Measurements from ENCODE around the gene RDH13.
"Not testable (repeated sequence)": the region's sequence is repeated elsewhere in the genome, so short reads cannot be mapped to it uniquely, and the experiment has no call there.

Gene RDH13

DNA sequence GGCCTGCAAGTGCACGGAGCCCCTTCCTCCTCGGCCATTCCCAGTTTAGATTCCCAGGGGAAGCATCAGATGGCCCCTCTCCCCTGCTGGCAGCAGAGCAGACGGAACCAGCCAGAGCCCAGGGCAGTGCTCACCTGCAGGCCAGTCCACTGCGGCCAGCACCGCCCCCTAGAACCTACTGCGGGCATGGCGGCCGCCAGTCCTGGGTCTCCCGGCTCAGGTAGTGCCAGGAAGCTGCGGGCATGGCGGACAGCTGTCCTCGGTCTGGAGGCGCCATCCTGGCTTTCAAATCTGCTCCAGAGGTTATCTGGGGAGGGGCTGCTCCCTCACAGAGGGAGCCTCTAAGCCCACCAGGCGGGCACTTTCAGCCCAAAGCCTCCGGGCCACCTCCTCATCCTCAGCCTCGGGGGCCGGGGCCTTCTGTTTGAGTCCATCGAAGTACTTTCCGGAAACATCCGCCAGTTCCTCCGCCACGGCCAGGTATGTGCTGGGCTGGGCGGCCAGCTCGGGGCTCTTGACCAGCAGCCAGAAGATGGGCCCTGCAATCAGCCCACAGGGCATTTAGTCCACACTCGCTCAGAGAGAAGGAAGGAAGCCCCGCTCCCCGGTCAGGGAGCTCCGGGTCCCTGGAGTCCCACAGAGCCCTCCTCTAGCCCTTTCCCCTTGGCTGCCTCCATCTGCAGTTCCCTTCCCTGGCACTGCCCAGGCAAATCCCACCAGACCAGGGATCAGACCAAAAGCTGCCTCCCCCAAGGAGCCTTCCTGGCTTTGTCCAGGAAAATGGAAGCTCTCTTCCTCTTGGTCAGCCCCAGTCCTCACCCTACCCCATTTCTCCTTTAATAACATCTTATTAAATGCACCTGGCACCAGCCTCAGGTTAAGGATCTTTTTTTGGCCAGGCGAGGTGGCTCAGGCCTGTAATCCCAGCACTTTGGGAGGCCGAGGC, 17.9 kb downstream of the RDH13 start:
- no peak for DNase-seq (ENCODE audit: low spot score)

DNA sequence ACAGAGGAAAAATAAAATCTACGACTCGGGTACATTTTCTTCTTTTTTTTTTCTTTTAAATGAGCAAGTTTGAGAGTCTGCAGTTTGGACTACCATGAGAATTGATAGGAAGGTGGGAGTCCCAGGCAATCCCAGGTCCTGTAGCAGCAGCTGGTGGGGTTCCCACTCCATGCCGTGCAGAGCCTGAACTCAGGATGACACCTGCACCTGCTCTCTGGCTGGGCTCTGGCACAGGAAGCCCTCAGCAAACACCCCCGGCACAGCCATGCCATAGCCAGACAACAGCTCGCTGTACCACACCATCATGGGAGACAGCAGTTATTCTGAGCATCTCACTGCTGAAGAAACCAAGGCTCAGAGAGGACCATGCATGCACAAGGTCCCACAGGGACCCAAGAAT, 18.7 kb downstream of the RDH13 start:
- no peak for DNase-seq (ENCODE audit: low spot score)

DNA sequence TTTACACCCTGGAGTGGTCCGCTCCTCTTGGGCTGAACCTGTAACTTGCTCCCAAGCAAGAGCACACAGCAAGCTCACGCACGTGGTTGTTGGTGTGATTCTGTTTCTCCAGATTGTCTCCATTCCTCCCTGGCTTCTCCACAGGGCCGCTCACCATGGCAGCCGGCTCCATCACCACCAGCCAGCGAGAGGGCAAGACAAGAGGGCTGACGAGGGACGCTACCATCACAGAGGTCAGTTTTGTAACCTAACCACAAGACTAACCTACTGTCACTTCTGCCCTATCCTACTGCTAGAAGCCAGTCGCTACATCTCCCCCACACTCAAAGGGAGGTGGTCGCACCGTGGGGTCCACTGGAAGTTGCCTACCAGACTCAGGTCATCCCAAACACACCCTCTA, 20.3 kb downstream of the RDH13 start:
- DNase-seq (ENCODE audit: low spot score): no peak

DNA sequence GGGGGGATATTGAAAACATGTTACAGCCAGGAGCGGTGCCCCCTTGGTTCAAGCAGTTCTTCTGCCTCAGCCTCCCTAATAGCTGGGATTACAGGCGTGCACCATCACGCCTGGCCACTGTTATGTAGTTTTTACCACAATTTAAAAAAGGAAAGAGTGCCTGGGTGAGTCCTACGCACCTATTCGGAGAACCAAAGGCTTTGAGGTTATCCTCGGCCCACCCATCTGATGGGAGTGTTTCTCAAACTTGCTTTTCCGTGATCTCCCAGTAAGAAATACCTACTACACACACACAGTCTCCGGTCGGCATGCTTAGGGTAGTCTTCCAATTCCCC, 20.6 kb downstream of the RDH13 start:
- no peak for DNase-seq (ENCODE audit: low spot score)

DNA sequence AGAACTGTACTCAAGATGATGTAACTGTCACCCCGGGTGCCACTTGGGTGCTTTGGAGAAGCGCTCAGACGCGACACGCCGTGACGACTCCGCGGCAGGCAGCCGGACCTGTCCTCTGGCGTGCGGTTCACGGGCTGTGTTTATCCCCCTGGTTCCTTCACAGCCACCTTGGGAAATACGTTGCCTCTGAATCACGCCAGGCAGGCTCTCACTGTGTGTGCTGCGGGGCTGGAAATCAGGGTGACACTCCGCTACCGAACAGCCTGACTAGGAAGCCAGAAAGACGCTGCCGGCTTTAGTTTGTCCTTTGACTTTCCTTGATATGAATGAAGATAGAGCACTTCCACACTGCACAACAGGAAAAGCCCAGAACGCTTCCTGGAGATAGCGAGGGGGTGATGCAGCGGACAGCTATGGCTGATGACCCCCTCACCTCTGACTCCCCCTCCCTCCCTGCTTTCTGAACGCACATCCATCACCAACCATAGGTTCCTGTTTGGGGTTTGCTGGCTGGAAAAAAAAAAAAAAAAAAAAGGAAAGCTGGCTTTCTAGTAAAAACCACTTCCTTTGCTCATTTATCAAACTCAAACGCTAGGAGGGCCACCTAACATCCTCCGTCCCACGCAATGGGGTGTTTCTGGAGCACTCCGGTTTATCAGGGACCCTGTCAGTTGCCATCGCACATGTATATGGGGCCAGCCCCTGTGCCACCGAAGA, 21.2 kb downstream of the RDH13 start:
- DNase-seq (ENCODE audit: low spot score): peak; percentile 27

GRCh38 chr19:55041244-55041626, 21.7 kb downstream of the RDH13 start:
- DNase-seq (ENCODE audit: low spot score): no peak

DNA sequence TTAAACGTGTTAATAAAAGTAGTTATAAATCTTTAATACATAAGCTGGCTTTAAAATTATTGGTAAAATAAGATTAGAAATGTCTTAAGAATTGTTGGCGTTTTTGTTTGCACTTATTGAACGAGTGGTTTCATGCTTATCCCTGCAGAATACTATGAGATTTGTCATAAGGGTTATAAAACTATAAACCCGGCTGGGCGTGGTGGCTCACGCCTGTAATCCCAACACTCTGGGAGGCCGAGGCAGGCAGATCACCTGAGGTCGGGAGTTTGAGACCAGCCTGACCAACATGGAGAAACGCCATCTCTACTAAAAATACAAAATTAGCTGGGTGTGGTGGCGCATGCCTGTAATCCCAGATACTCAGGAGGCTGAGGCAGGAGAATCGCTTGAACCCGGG, 22.3 kb downstream of the RDH13 start:
- not testable (repeated sequence) for DNase-seq (ENCODE audit: low spot score)

- DNase-seq (ENCODE audit: low spot score): not testable (repeated sequence)
Observed at GRCh38 chr19:55037603-55038002, 25.3 kb downstream of the RDH13 start.

GRCh38 chr19:55036058-55036457, 26.9 kb downstream of the RDH13 start:
- no peak for DNase-seq (ENCODE audit: low spot score)

DNA sequence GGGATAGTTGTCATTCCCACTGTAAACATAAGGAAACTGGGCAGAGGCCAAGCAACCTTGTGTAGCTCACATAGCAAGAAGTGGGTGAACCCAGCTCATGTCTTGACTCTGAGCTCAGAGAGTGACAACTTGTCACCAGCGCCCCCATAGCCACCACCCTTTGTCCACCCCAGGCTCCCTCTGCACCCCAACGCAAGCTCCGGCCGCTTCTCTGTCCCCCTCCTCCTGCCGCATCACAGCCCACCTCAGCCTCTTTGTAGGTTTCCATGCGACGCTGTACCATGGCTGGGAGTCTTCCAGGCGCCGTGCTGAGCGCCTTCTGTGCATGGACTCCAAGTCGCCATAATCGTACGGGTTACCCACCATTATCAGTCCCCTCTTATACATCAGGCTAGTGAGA, 28.2 kb downstream of the RDH13 start:
- no peak for DNase-seq (ENCODE audit: low spot score)

GRCh38 chr19:55032976-55033643, 29.8 kb downstream of the RDH13 start:
- not testable (repeated sequence) for DNase-seq (ENCODE audit: low spot score)

DNA sequence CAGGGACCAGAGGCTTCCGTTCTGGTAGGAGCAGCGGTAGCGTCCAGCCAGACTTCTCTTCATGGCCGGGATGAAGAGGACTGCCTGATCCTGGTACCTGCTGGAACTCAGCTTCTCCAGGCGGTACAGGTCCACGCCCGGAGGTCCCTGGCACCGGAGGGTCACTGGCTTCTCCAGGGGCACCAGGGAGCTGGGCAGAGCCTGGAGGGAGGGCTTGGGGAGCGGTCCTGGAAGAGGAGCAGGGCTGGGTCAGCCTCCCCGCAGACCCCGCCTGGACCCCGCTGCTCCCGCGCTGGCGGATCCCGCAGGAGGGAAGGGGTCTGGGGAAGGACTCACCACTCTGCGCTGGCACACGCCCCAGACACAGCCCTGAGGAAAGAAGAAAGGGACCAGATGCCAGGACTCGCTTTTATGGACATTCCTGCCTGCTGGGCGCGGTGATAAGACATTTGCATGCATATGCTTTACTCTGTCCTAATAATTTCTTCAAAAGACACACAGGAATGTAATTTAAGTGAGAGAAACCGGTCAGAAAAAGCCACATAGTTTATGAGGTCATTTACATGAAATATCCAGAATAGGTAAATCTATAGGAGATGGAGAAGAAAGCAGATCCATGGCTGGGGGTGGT, 30.7 kb downstream of the RDH13 start:
- no peak for DNase-seq (ENCODE audit: low spot score)

DNA sequence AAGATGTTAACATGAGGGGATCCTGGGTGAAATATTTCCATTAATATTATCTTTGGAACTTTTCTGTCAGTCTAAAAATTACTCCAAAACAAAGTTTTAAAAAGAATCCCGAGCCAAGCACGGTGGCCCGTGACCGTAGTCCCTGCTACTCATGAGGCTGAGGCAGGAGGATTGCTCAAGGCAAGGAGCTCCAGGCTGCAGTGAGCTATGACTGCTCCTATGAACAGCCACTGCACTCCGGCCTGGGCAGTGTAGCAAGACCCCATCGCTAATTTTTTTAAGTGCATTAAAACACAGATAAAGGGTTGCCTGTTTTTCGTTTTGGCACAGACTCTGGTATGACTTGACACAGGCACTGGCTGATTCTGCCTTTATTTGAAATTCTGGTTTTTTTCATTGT, 31.8 kb downstream of the RDH13 start:
- no peak for DNase-seq (ENCODE audit: low spot score)

GRCh38 chr19:55028757-55029156, 34.2 kb downstream of the RDH13 start:
- DNase-seq (ENCODE audit: low spot score): no peak

GRCh38 chr19:55027472-55028337, 35.2 kb downstream of the RDH13 start:
- DNase-seq (ENCODE audit: low spot score): no peak

- DNase-seq (ENCODE audit: low spot score): not testable (repeated sequence)
Observed at GRCh38 chr19:55027140-55027471, 35.8 kb downstream of the RDH13 start.

DNA sequence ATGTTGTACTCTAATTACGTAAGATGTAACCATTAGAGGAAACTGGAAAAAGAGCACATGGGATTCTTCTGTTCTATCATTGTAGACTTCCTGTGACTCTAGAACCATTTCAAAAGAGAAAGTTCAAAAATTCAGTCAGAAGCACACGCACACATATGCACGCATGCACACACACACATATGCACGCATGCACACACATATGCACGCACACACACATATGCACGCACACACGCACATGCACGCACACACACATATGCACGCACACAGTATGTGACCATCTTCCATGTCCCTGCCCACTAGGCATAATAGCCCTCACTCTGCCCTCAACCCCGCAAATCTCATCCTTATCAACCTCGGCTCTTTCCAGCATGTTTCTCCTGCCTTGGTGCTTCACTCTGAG, 38.8 kb downstream of the RDH13 start:
- DNase-seq (ENCODE audit: low spot score): no peak

- not testable (repeated sequence) for DNase-seq (ENCODE audit: low spot score)
Observed at GRCh38 chr19:55020351-55020750, 42.6 kb downstream of the RDH13 start.

DNA sequence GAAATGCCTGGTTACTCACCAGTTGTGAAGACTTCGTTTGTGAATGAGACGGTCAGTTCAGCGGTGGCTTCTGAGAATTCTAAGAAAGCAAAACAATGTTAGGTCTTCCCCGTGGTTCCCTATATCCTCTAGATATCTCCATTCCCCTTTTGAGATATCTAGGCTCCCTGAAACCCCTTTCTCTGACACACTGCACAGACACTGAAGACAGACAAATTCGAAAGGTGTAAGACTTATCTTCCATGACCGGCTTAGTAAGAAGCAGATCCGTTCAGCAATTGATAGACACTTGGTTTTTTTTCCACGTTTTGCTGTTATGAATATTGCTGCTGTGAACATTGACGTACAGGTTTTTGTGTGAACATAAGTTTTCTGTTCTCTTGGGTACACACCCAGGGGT, 44.3 kb downstream of the RDH13 start:
- DNase-seq (ENCODE audit: low spot score): no peak

GRCh38 chr19:55018216-55018615, 44.7 kb downstream of the RDH13 start:
- no peak for DNase-seq (ENCODE audit: low spot score)

DNA sequence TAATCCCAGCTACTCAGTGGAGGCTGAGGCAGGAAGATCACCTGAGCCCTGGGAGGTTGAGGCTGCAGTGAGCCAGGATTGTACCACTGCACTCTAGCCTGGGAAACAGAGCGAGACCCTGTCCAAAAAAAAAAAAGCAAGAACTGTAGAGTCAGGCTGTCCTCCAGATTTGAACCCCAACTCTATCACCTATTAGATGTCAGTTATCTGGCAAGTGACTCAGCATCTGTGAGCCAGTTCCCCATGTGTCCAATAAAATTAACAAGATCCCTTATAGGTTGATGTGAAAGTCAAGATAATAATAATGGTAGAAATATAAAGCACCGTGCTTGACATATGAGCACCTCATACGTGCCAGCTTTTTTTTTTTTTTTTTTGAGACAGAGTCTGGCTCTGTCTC, 46.9 kb downstream of the RDH13 start:
- DNase-seq (ENCODE audit: low spot score): no peak

GRCh38 chr19:55015126-55015525, 47.8 kb downstream of the RDH13 start:
- no peak for DNase-seq (ENCODE audit: low spot score)
